GM12872 (cell line): Measurements from ENCODE around the gene CENPU.

ENCODE experiments used
- CTCF ChIP-seq: IDR thresholded peaks from 3 replicates; pipeline ENCODE4 v1.5.1; 2011; ENCODE audit warnings: low read depth, mild to moderate bottlenecking, low read length, moderate library complexity; ENCODE audit not compliant: insufficient read depth

The CENPU gene

GRCh38 chr4:184684491-184685189 is 49.3 kb downstream of the CENPU start:
- no peak for TF ChIP-seq CTCF

- no peak for TF ChIP-seq CTCF
Observed at GRCh38 chr4:184681916-184682315, 52.0 kb downstream of the CENPU start.

DNA sequence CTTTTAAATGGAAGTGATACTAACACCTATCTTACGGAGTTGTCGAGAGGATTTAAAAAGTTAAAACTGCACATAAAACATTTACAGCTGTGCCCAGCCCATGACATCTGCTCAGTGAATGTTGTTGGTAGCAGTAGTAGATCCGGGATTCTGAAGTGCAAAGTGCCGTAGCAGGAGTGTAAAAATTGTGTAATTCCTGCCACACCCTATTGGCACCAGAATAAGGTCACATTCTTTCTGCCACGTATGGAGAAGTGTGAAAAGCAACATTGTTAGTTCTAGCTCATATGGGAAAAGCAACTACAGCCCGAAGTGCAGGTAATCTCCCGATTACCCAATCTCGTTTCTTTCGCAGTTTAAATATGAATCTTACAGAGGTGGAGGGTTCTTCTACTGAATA is 53.2 kb downstream of the CENPU start:
- no peak for TF ChIP-seq CTCF

DNA sequence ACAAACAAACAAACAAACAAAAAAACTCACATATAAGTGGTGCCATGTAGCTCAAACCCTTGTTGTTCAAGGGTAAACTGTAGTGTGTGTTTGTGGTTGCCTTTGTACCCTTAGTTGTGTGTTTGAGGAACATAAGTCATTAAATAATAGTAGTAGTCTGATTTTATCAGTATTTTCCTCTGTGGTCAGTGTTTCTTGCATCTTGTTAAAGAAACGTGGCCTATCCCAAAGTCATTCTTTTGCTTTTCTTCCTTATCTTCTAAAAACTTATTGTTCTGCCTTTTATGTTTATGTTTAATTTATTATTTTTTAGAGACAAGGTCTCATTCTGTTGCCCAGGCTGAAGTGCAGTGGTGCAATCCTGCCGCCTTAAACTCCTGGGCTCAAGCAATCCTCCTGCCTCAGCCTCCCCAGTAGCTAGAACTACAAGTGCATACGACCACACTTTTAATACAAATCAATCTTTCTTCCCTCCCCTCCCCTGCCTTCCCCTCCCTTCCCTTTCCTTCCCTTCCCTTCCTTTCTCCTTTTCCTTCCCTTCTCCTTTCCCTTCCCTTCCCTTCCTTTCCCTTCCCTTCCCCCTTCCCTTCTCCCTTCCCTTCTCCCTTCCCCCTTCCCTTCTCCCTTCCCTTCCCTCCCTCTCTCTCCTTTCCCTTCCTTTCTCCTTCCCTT is 57.9 kb downstream of the CENPU start:
- TF ChIP-seq CTCF = no peak

GRCh38 chr4:184675018-184675417 is 58.9 kb downstream of the CENPU start:
- no peak for TF ChIP-seq CTCF

GRCh38 chr4:184674011-184674410 is 59.9 kb downstream of the CENPU start:
- no peak for TF ChIP-seq CTCF

DNA sequence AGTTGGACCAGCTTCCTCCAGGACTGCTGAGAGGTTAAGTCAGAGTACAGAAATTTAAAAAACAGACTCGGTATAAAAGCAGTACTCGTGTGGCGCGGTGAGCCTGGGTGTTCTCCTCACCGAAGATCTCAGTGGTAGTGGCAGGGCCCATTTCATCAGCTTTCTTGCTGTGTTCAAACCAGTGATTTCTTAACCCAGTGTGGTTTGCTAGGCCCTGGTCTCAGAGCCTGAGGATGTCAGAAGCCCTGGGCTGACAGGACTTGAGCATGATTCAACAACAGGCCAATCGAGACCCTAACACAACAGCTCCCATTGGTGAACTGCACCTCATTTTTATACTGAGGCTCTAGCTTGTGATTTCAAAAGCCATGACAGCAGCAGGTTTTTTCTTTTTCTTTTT is 61.2 kb downstream of the CENPU start:
- TF ChIP-seq CTCF = no peak
